ENCODE data around the gene TBXA2R. TPM values are rescaled to one million over a fixed set of nuclear protein-coding genes. Genes with fewer than 3 reads are reported as not detected.

TBXA2R gene
- total RNA-seq, 1 donor from 2014 or later, result 4.7 TPM

DNA sequence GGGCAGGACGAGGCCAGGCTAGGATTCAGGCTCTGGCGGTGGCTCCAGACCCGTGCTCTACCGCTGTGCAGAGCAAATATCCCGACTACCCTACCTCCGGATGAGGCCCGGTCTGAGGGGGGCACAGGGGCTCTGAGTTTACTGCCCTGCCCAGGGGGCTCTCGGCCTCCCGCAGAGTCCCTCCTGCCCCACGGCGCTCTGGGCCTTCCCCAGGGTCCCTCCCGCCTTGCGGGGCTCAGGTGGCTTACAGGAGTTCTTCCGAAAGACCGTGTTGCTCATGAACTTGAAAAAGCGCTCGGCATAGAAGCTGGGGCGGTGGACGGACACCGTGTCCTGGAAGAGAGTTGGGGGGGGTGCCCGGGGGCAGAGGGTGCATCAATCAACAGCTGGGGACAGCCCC is 39.1 kb upstream of the TBXA2R start:
- Histone ChIP-seq H3K27me3 (no peaks in the 10 kb centered on the region), H3K9me3 (no peaks in the 10 kb centered on the region), H3K36me3 (peaks cover 46% of the 10 kb centered on the region), H3K4me1 (no peaks in the 10 kb centered on the region), H3K4me3 (no peak overlapping the region), H3K27ac (no peak overlapping the region)
- ATAC-seq (no peak), DNase-seq (no peak)
- intact Hi-C loops (cut with DNase I), result no loop called here
- TF ChIP-seq, protein P1, sequence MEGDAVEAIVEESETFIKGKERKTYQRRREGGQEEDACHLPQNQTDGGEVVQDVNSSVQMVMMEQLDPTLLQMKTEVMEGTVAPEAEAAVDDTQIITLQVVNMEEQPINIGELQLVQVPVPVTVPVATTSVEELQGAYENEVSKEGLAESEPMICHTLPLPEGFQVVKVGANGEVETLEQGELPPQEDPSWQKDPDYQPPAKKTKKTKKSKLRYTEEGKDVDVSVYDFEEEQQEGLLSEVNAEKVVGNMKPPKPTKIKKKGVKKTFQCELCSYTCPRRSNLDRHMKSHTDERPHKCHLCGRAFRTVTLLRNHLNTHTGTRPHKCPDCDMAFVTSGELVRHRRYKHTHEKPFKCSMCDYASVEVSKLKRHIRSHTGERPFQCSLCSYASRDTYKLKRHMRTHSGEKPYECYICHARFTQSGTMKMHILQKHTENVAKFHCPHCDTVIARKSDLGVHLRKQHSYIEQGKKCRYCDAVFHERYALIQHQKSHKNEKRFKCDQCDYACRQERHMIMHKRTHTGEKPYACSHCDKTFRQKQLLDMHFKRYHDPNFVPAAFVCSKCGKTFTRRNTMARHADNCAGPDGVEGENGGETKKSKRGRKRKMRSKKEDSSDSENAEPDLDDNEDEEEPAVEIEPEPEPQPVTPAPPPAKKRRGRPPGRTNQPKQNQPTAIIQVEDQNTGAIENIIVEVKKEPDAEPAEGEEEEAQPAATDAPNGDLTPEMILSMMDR (IDR thresholded peaks at IDR 0.05), result no peak

DNA sequence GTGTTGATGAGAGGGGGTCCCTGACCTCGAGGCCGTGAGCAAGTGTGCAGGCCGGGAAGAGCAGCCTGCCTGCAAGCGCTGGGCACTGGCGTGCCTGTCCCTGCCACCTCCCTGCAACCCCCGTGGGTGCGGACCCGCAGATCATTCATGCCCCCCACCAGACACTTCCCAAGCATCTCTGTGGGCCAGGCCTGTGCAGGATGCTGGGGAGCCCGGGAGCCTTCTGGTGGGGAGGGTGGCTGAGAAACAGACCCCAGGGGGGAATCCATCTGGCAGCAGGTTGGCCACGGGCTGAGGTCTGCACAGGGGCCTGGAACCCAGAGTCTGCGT is 38.4 kb upstream of the TBXA2R start:
- intact Hi-C loops (cut with DNase I), result no loop called here
- no peaks in the 10 kb centered on the region for H3K27me3 ChIP-seq
- H3K36me3 ChIP-seq, result peaks cover 43% of the 10 kb centered on the region
- no peak for DNase-seq
- no peak overlapping the region for H3K27ac ChIP-seq
- no peak for ATAC-seq
- TF ChIP-seq, protein P1 (IDR thresholded peaks at IDR 0.05), result no peak
- H3K4me1 ChIP-seq, result no peaks in the 10 kb centered on the region
- H3K4me3 ChIP-seq, result no peak overlapping the region
- no peaks in the 10 kb centered on the region for H3K9me3 ChIP-seq

DNA sequence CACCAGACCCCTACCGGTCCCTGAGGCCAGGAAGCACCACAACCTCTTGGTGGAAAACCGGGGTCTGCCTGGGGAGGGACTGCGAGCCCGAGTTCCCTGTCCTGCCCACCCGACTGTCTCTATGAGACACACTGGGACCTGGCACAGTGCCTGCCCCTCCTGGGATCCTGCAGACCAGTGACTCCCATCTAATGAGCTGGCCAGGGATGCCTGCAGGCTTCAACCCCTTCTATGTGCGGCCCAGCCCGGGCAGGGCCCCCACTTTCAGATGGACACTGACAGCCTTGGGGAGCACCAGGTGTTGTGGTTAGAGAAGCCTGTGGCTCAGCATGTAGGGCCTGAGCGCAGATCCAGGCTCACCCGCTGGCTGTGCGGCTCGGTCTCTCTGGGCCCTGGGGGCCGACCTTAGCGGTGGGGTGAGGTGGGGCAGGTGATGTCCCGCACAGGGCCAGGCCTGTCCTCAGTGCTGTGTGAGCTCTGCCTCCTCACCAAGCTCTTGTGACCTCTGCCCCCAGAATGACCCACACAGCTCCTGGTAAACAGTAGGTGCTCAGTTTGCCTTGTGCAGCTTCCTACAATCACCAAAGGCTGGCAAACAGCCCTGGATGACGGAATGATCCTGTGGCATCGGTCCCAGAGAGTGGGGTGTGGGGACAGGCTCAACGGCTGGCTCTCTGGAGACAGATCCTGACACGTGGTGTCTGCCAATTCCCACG is 37.8 kb upstream of the TBXA2R start:
- DNase-seq (no peak), ATAC-seq (no peak)
- no peaks in the 10 kb centered on the region for H3K27me3 ChIP-seq
- no peak overlapping the region for H3K27ac ChIP-seq
- H3K9me3 ChIP-seq, result no peaks in the 10 kb centered on the region
- H3K36me3 ChIP-seq, result peaks cover 47% of the 10 kb centered on the region
- no peaks in the 10 kb centered on the region for H3K4me1 ChIP-seq
- TF ChIP-seq, protein P1 (IDR thresholded peaks at IDR 0.05), result no peak
- no peak overlapping the region for H3K4me3 ChIP-seq
- intact Hi-C loops (cut with DNase I), result no loop called here

DNA sequence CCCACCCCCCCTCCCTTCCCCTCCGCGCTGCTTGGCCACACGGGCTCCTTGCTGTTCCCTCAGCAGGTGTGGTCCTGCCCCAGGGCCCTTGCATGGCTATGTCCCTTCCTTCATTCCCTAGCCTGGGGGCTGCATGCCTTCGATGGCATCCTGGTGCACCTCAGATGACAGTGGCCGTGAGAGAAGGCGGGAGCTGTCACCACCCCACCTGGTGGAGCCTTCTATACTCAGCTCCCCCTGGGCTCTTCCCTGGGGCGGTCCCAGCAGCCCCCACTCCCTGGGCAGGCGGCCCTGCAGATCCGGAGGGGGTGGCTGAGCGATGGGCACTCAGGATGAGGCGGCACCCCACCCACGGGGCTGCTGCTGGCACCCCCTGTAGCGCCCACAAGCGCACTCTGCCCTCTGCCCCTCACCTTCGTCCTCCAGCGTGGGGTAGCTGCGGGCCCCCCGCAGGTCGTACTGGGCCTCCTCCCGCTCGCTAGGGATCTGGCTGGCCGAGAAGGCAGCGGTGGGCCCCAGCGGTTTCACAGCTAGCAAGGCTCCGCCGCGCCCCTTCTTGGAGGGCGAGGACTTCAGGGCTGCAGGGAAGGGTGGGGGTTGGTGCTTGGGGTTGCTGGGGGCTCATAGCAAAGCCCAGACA is 37.1 kb upstream of the TBXA2R start:
- H3K4me1 ChIP-seq, result no peaks in the 10 kb centered on the region
- H3K4me3 ChIP-seq, result no peak overlapping the region
- DNase-seq, result no peak
- H3K27ac ChIP-seq, result no peak overlapping the region
- intact Hi-C loops (cut with DNase I), result no loop called here
- no peaks in the 10 kb centered on the region for H3K9me3 ChIP-seq
- ATAC-seq, result no peak
- H3K27me3 ChIP-seq, result no peaks in the 10 kb centered on the region
- H3K36me3 ChIP-seq, result peaks cover 52% of the 10 kb centered on the region
- TF ChIP-seq, protein P1 (IDR thresholded peaks at IDR 0.05), result no peak

DNA sequence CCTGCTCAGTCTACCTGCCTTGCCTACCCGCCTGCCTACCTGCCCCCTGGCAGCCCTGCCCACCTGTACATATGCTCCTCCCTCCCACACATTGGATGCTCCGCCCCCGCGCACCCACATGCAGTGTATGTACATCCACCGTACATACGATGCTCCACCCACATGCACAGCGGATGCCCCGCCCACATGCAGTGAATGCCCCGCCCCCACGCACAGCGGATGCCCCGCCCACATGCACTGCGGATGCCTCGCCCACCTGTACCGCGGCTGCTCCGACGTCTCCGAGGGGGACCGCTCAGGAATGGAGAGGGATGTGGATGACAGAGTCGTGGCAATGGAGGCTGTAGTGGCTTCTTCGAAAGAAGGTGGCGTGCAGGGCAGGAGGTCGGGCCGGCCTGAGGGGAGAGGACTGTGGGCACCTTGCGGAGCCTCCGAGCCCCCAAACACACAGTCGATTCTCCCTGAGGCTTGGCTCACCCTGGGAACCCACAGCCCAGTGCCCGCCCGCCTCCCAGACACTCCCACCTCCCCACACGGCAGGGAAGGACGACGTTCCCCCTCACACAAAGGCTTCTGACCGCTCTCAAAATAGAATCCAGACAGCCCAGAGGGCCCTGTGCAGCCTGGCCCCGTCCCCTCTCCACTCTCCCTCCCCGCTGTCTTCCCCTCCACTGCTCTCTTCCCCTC is 36.5 kb upstream of the TBXA2R start:
- TF ChIP-seq, protein P1 (IDR thresholded peaks at IDR 0.05), result no peak
- H3K36me3 ChIP-seq, result peaks cover 52% of the 10 kb centered on the region
- no peaks in the 10 kb centered on the region for H3K27me3 ChIP-seq
- no peaks in the 10 kb centered on the region for H3K9me3 ChIP-seq
- no peak overlapping the region for H3K27ac ChIP-seq
- intact Hi-C loops (cut with DNase I), result no loop called here
- peak; percentile 9 for ATAC-seq
- H3K4me1 ChIP-seq, result no peaks in the 10 kb centered on the region
- no peak overlapping the region for H3K4me3 ChIP-seq
- no peak for DNase-seq

All from upper lobe of right lung (tissue), 1 donor.